HCT116 (cell line): ENCODE measurements around the gene MAP3K2. TPM values are rescaled to one million over a fixed set of nuclear protein-coding genes. Genes with fewer than 3 reads are reported as not detected.

Experiments
- ATAC-seq: fragments of 200-7000 bp; cut with Tn5 transposase; 2 replicates; pipeline ENCODE4 v1.9.1; 2020; ENCODE audit warnings: mild to moderate bottlenecking, moderate library complexity
- BruUV-seq: library from RNA; stranded (reverse); fragments of 400-500 nt; replicated peaks from 2 replicates; lab custom pipeline; 2021; lab: Mats Ljungman, UMichigan
- CTCF ChIA-PET: fragments of 300-600 bp; sonication (Branson Sonifier 250); formaldehyde crosslinking; loops from one replicate; lab custom pipeline; 2021; ENCODE audit warnings: antibody characterized with exemption; lab: Charles Lee
- POLR2A ChIA-PET: fragments of 300-600, 350-600 bp; sonication (Branson Sonifier 250); formaldehyde crosslinking; loops from one replicate; lab custom pipeline; 2021; ENCODE audit warnings: antibody characterized with exemption; lab: Charles Lee
- RAD21 ChIA-PET, 2 experiments: fragments of 300-600 bp; sonication (Branson Sonifier 250); formaldehyde crosslinking; loops; one replicate each; lab custom pipeline; 2023; ENCODE audit warnings: low total read pairs in 2 of 2; ENCODE audit not compliant: uncharacterized antibody in 2 of 2, unreplicated experiment in 2 of 2, low non-redundant PET in 1 of 2; lab: Charles Lee
- DNase-seq: peaks from one replicate; pipeline ENCODE4 v3.0.0-alpha.2; 2010; ENCODE audit warnings: low read depth, low spot score
- H2AFZ ChIP-seq: fragments of 200-600 bp; shearing (Covaris generic), sonication (generic); 2 replicates; pipeline ENCODE4 v1.6.1; 2017; ENCODE audit warnings: low read depth, mixed run types, mixed read lengths, antibody characterized with exemption, low read length; ENCODE audit not compliant: poor library complexity, severe bottlenecking
- H3K27ac ChIP-seq: 2 replicates; pipeline ENCODE4 v1.5.1; 2012; ENCODE audit warnings: low read depth, low read length
- H3K27me3 ChIP-seq: fragments of 200-600 bp; sonication (generic); 2 replicates; pipeline ENCODE4 v1.6.1; 2016; ENCODE audit warnings: mixed run types, low read length, mixed read lengths; ENCODE audit not compliant: insufficient read depth
- H3K36me3 ChIP-seq, 2 experiments: fragments of 200-500 bp in 1 of 2; fragments of 200-600 bp in 1 of 2; sonication (Bioruptor generic) in 1 of 2; sonication (generic) in 1 of 2; 2 replicates each; pipeline versions ENCODE4 v1.5.1 to v1.6.1; 2014 to 2016; ENCODE audit warnings: low read length in 2 of 2, inconsistent platforms in 1 of 2, mixed read lengths in 1 of 2, mixed run types in 1 of 2; ENCODE audit not compliant: insufficient read depth in 2 of 2, control insufficient read depth in 1 of 2
- H3K4me1 ChIP-seq, 2 experiments: fragments of 200-600 bp in 1 of 2; sonication (generic) in 1 of 2; 2 replicates each; pipeline versions ENCODE4 v1.5.1 to v1.6.1; 2012 to 2017; ENCODE audit warnings: low read length in 2 of 2, inconsistent platforms in 1 of 2, mild to moderate bottlenecking in 1 of 2, mixed read lengths in 1 of 2, mixed run types in 1 of 2, moderate library complexity in 1 of 2; ENCODE audit not compliant: insufficient read depth in 2 of 2, control insufficient read depth in 1 of 2
- H3K4me2 ChIP-seq: fragments of 200-600 bp; sonication (generic); 2 replicates; pipeline ENCODE4 v1.6.1; 2017; ENCODE audit warnings: mixed run types, low read length, mixed read lengths
- H3K4me3 ChIP-seq, 2 experiments: fragments of 200-600 bp in 1 of 2; sonication (generic) in 1 of 2; replicated peaks in 1 of 2; 2 replicates each; pipeline ENCODE4 v1.5.1; 2011 to 2016; ENCODE audit warnings: low read length in 2 of 2, control low read depth in 1 of 2, low read depth in 1 of 2, mild to moderate bottlenecking in 1 of 2, mixed read lengths in 1 of 2, mixed run types in 1 of 2
- H3K79me2 ChIP-seq: fragments of 200-600 bp; sonication (generic); 2 replicates; pipeline ENCODE4 v1.6.1; 2017; ENCODE audit warnings: mild to moderate bottlenecking, mixed run types, low read length, moderate library complexity, mixed read lengths; ENCODE audit not compliant: insufficient read depth
- H3K9ac ChIP-seq: fragments of 200-600 bp; sonication (generic); 2 replicates; pipeline ENCODE4 v1.6.1; 2016; ENCODE audit warnings: low read length, mixed read lengths
- H3K9me2 ChIP-seq: fragments of 200-600 bp; sonication (generic), shearing (Covaris generic); 2 replicates; pipeline ENCODE4 v1.6.1; 2017; ENCODE audit warnings: mixed run types, mild to moderate bottlenecking, moderate library complexity; ENCODE audit not compliant: insufficient read depth
- H3K9me3 ChIP-seq, 2 experiments: fragments of 200-500 bp in 1 of 2; fragments of 200-600 bp in 1 of 2; sonication (Bioruptor generic) in 1 of 2; sonication (generic) in 1 of 2; 2 replicates each; pipeline ENCODE4 v1.6.1; 2014 to 2017; ENCODE audit warnings: low read length in 2 of 2, mixed read lengths in 2 of 2, inconsistent platforms in 1 of 2, low read depth in 1 of 2, mild to moderate bottlenecking in 1 of 2, mixed run types in 1 of 2, moderate library complexity in 1 of 2; ENCODE audit not compliant: control insufficient read depth in 1 of 2, insufficient read depth in 1 of 2
- H4K20me1 ChIP-seq: fragments of 200-600 bp; sonication (generic), shearing (Covaris generic); 2 replicates; pipeline ENCODE4 v1.6.1; 2017; ENCODE audit warnings: mixed run types, mild to moderate bottlenecking, moderate library complexity; ENCODE audit not compliant: insufficient read depth
- CBX3 ChIP-seq: IDR thresholded peaks from 2 replicates; pipeline ENCODE4 v1.6.1; 2012; ENCODE audit warnings: low read depth
- EZH2 ChIP-seq: fragments of 200-600 bp; sonication (generic); IDR thresholded peaks from 2 replicates; pipeline ENCODE4 v1.6.1; 2017; ENCODE audit warnings: antibody characterized with exemption, mixed run types
- EZH2phosphoT487 ChIP-seq: fragments of 200-600 bp; IDR thresholded peaks from 2 replicates; pipeline ENCODE4 v1.6.1; 2018; ENCODE audit warnings: antibody characterized with exemption, borderline replicate concordance
- JUND ChIP-seq: IDR thresholded peaks from 2 replicates; pipeline ENCODE4 v1.6.1; 2012
- POLR2AphosphoS5 ChIP-seq: IDR thresholded peaks from 2 replicates; pipeline ENCODE4 v1.6.1; 2011; ENCODE audit warnings: mild to moderate bottlenecking, low read depth, low read length, moderate library complexity
- SIN3A ChIP-seq: IDR thresholded peaks from 2 replicates; pipeline ENCODE4 v1.6.1; 2012; ENCODE audit warnings: low read depth
- SP1 ChIP-seq: IDR thresholded peaks from 2 replicates; pipeline ENCODE4 v1.6.1; 2012; ENCODE audit warnings: low read depth
- SRF ChIP-seq: IDR thresholded peaks from 2 replicates; pipeline ENCODE4 v1.6.1; 2012; ENCODE audit warnings: low read depth
- YY1 ChIP-seq: IDR thresholded peaks from 2 replicates; pipeline ENCODE4 v1.6.1; 2011; ENCODE audit warnings: low read length, low read depth, moderate library complexity, mild to moderate bottlenecking; ENCODE audit not compliant: insufficient replicate concordance; ENCODE audit errors: extremely low read depth
- intact Hi-C: fragments of 100-400 bp; cut with micrococcal nuclease; formaldehyde crosslinking; loops from 2 replicates; pipeline ENCODE4 v1.10.0; 2022
- total RNA-seq: library from RNA; stranded (reverse); gene quantifications from one replicate; pipeline ENCODE4 v1.2.1, GENCODE V29; 2021; ENCODE audit not compliant: unreplicated experiment
- TF ChIP-seq, protein P1 (sequence below), 3 experiments: fragments of 200-600 bp in 1 of 3; sonication (generic) in 1 of 3; IDR thresholded peaks in 2 of 3; conservative IDR thresholded peaks in 1 of 3; 2 replicates each; pipeline ENCODE4 v1.5.1; 2012 to 2017; ENCODE audit warnings: low read depth in 2 of 3, low read length in 2 of 3, antibody characterized with exemption in 1 of 3, borderline replicate concordance in 1 of 3, control low read depth in 1 of 3, mild to moderate bottlenecking in 1 of 3, mixed read lengths in 1 of 3, mixed run types in 1 of 3, moderate library complexity in 1 of 3; ENCODE audit not compliant: insufficient read depth in 1 of 3
- TF ChIP-seq, protein P2 (sequence below): IDR thresholded peaks from 2 replicates; pipeline ENCODE4 v1.6.1; 2012

The MAP3K2 gene
- total RNA-seq, 1 experiment from 2014 or later = 44.5 TPM

GRCh38 chr2:127417406-127417805 lies 29.6 kb upstream of the MAP3K2 start:
- TF ChIP-seq, protein P1, sequence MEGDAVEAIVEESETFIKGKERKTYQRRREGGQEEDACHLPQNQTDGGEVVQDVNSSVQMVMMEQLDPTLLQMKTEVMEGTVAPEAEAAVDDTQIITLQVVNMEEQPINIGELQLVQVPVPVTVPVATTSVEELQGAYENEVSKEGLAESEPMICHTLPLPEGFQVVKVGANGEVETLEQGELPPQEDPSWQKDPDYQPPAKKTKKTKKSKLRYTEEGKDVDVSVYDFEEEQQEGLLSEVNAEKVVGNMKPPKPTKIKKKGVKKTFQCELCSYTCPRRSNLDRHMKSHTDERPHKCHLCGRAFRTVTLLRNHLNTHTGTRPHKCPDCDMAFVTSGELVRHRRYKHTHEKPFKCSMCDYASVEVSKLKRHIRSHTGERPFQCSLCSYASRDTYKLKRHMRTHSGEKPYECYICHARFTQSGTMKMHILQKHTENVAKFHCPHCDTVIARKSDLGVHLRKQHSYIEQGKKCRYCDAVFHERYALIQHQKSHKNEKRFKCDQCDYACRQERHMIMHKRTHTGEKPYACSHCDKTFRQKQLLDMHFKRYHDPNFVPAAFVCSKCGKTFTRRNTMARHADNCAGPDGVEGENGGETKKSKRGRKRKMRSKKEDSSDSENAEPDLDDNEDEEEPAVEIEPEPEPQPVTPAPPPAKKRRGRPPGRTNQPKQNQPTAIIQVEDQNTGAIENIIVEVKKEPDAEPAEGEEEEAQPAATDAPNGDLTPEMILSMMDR (IDR thresholded peaks at IDR 0.05 in 2 of 3, conservative IDR thresholded peaks at IDR 0.05 in 1 of 3; ENCODE audit: borderline replicate concordance in 1 of 3, insufficient read depth in 1 of 3, low read depth in 2 of 3, low read length in 2 of 3) = no peak
- TF ChIP-seq CBX3 = no peak
- H3K4me1 ChIP-seq = peaks cover 9 to 24% of the 10 kb centered on the region in 2 experiments
- no peaks in the 10 kb centered on the region for H4K20me1 ChIP-seq
- H3K9me2 ChIP-seq = no peaks in the 10 kb centered on the region
- no peaks in the 10 kb centered on the region for H3K79me2 ChIP-seq
- RAD21 ChIA-PET = no interaction called here
- CTCF ChIA-PET = interaction anchor here (4.0 kb wide), 1 partner anchor 220 kb away, joined by 22 read pairs; no protein-coding TSS in a partner anchor
- BruUV-seq = no TSS peak
- DNase-seq (no peak), ATAC-seq (no peak)
- no peak overlapping the region for H2AFZ ChIP-seq
- intact Hi-C loops = no loop called here
- H3K27me3 ChIP-seq = no peaks in the 10 kb centered on the region; the same call in 1 of the 2 replicates
- POLR2A ChIA-PET = no interaction called here
- no peaks in the 10 kb centered on the region for H3K9me3 ChIP-seq
- H3K4me3 ChIP-seq = no peak overlapping the region
- no peak overlapping the region for H3K9ac ChIP-seq
- H3K27ac ChIP-seq = no peak overlapping the region
- no peak overlapping the region for H3K4me2 ChIP-seq
- no peaks in the 10 kb centered on the region for H3K36me3 ChIP-seq

- ATAC-seq = no peak
- Histone ChIP-seq H4K20me1 (no peaks in the 10 kb centered on the region), H3K9me3 (no peaks in the 10 kb centered on the region), H3K79me2 (no peaks in the 10 kb centered on the region), H3K4me1 (peaks cover 9 to 24% of the 10 kb centered on the region in 2 experiments), H3K27me3 (no peaks in the 10 kb centered on the region; the same call in 1 of the 2 replicates), H2AFZ (peak overlapping the region; percentile 73), H3K36me3 (no peaks in the 10 kb centered on the region), H3K9ac (0 out of 2 replicates have a peak overlapping the region, but pooled peaks have one; percentile 21), H3K4me3 (peak overlapping the region; percentile 34 to 53), H3K9me2 (no peaks in the 10 kb centered on the region), H3K27ac (no peak overlapping the region), H3K4me2 (peak overlapping the region; percentile 91)
- CTCF ChIA-PET = interaction anchor here (1.5 to 4.0 kb wide), 2 partner anchors 63 to 219 kb away, joined by 4 to 22 read pairs; no protein-coding TSS in a partner anchor
- DNase-seq = no peak
- intact Hi-C loops = loop anchor here (1.0 kb wide), 1 partner anchor 219 kb away; no protein-coding TSS in a partner anchor
- RAD21 ChIA-PET = interaction anchor here in 1 of 2 experiments (1.5 kb wide), 1 partner anchor 219 kb away, joined by 4 read pairs; no protein-coding TSS in a partner anchor
- BruUV-seq = no TSS peak
- POLR2A ChIA-PET = no interaction called here
- TF ChIP-seq EZH2phosphoT487 = no peak
- no peak for TF ChIP-seq EZH2
- TF ChIP-seq, protein P2, sequence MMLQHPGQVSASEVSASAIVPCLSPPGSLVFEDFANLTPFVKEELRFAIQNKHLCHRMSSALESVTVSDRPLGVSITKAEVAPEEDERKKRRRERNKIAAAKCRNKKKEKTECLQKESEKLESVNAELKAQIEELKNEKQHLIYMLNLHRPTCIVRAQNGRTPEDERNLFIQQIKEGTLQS = no peak
- TF ChIP-seq YY1 = no peak
- TF ChIP-seq POLR2AphosphoS5 = no peak
- TF ChIP-seq SRF = no peak
- no peak for TF ChIP-seq JUND
- TF ChIP-seq SP1 = no peak
- no peak for TF ChIP-seq SIN3A
Observed at GRCh38 chr2:127416506-127417001, 28.8 kb upstream of the MAP3K2 start.
